Thyroid gland (tissue), 4 donors: Measurements from ENCODE around the gene DVL2. TPM values are rescaled to one million over a fixed set of nuclear protein-coding genes. Genes with fewer than 3 reads are reported as not detected.
A peak's percentile ranks its signal among the peaks of the same experiment; 100 is the strongest.

Experiments used
- DNase-seq, 2 donors: peaks; one replicate each; pipeline ENCODE4 v3.0.0-alpha.2; 2019
- H3K27ac ChIP-seq, 3 donors: fragments of 200-600 bp; sonication (generic); 1 replicate in 2 of 3; 2 replicates in 1 of 3; pipeline ENCODE4 v1.5.1; 2016 to 2019; ENCODE audit warnings: mild to moderate bottlenecking in 1 of 3, moderate library complexity in 1 of 3
- H3K27me3 ChIP-seq: fragments of 200-600 bp; sonication (generic); one replicate; pipeline ENCODE4 v1.5.1; 2019
- H3K36me3 ChIP-seq, 2 donors: fragments of 200-600 bp; sonication (generic); one replicate each; pipeline ENCODE4 v1.5.1; 2016 to 2019
- H3K4me1 ChIP-seq, 2 donors: fragments of 200-600 bp; sonication (generic); one replicate each; pipeline ENCODE4 v1.5.1; 2017 to 2019
- H3K4me3 ChIP-seq, 3 donors: fragments of 200-600 bp; sonication (generic); replicated peaks in 1 of 3; 1 replicate in 2 of 3; 2 replicates in 1 of 3; pipeline ENCODE4 v1.5.1; 2016; ENCODE audit warnings: mild to moderate bottlenecking in 1 of 3
- H3K9me3 ChIP-seq: fragments of 200-600 bp; sonication (generic); one replicate; pipeline ENCODE4 v1.5.1; 2017
- POLR2A ChIP-seq, 2 donors: fragments of 450-650 bp; IDR thresholded peaks; one replicate each; pipeline ENCODE4 v1.6.1; 2017; ENCODE audit warnings: antibody characterized with exemption in 2 of 2, mild to moderate bottlenecking in 2 of 2, moderate library complexity in 1 of 2
- WGBS, 2 donors: methylation state at CpG; one replicate each; pipeline ENCODE4 v1.1.5; 2017; 5-methylcytosine and 5-hydroxymethylcytosine counted together
- intact Hi-C: fragments of 100-400 bp; cut with DNase I; formaldehyde crosslinking; loops from one replicate; pipeline ENCODE4 v1.15.1; 2023
- total RNA-seq, 4 donors: library from RNA; depleted of rRNA; stranded (reverse); fragments of >200 nt; gene quantifications; one replicate each; pipeline ENCODE4 v1.2.3, GENCODE V29; 2016
- TF ChIP-seq, protein P1 (sequence below), 6 experiments: fragments of 200-600 bp in 3 of 6; fragments of 450-650 bp in 3 of 6; sonication (generic) in 3 of 6; IDR thresholded peaks; one replicate each; pipeline ENCODE4 v1.5.1; 2016 to 2019; ENCODE audit warnings: antibody characterized with exemption in 6 of 6, mild to moderate bottlenecking in 2 of 6, inconsistent platforms in 1 of 6, moderate library complexity in 1 of 6

Gene DVL2
- total RNA-seq, result 10 to 100 TPM; 45.3 to 68.6 (median 49.0) TPM

- DNase-seq, result peak; percentile 96 to 97
- intact Hi-C loops, result no loop called here
- WGBS, 2 donors, result 0% methylated on average over 36 to 38 of the region's 72 CpGs
- Histone ChIP-seq H3K36me3 (peaks cover 15 to 18% of the 10 kb centered on the region in 2 donors), H3K27me3 (no peaks in the 10 kb centered on the region), H3K4me1 (peaks cover 21 to 36% of the 10 kb centered on the region in 2 donors), H3K4me3 (peak within 1 kb of the TSS; percentile 87 to 98 (median 95)), H3K9me3 (no peaks in the 10 kb centered on the region), H3K27ac (peak within 1 kb of the TSS; percentile 63 to 87 (median 86))
- peak; percentile 64 to 86 for TF ChIP-seq POLR2A (IDR thresholded peaks at IDR 0.05)
- TF ChIP-seq, protein P1, sequence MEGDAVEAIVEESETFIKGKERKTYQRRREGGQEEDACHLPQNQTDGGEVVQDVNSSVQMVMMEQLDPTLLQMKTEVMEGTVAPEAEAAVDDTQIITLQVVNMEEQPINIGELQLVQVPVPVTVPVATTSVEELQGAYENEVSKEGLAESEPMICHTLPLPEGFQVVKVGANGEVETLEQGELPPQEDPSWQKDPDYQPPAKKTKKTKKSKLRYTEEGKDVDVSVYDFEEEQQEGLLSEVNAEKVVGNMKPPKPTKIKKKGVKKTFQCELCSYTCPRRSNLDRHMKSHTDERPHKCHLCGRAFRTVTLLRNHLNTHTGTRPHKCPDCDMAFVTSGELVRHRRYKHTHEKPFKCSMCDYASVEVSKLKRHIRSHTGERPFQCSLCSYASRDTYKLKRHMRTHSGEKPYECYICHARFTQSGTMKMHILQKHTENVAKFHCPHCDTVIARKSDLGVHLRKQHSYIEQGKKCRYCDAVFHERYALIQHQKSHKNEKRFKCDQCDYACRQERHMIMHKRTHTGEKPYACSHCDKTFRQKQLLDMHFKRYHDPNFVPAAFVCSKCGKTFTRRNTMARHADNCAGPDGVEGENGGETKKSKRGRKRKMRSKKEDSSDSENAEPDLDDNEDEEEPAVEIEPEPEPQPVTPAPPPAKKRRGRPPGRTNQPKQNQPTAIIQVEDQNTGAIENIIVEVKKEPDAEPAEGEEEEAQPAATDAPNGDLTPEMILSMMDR (IDR thresholded peaks at IDR 0.05), result peak in 2 of 6 experiments; percentile 17 to 45
Measured at GRCh38 chr17:7234083-7234951, at the start of gene DVL2. TSS of gene DVL2 (minus strand) at chr17:7234517. CDS start at chr17:7234262, 255 bp downstream.

- H3K36me3 ChIP-seq, result no peaks in the 10 kb centered on the region
- H3K27ac ChIP-seq, result no peak overlapping the region
- no peaks in the 10 kb centered on the region for H3K9me3 ChIP-seq
- no peak for TF ChIP-seq POLR2A (IDR thresholded peaks at IDR 0.05)
- TF ChIP-seq, protein P1 (IDR thresholded peaks at IDR 0.05), result no peak
- intact Hi-C loops, result no loop called here
- 82 to 93% methylated on average over 16 to 17 of the region's 18 CpGs for WGBS, 2 donors
- DNase-seq, result no peak
- no peaks in the 10 kb centered on the region for H3K27me3 ChIP-seq
- no peak overlapping the region for H3K4me3 ChIP-seq
- peaks cover 16 to 23% of the 10 kb centered on the region in 2 donors for H3K4me1 ChIP-seq
Measured at GRCh38 chr17:7283471-7284216, 49.3 kb upstream of the DVL2 start.

DNA sequence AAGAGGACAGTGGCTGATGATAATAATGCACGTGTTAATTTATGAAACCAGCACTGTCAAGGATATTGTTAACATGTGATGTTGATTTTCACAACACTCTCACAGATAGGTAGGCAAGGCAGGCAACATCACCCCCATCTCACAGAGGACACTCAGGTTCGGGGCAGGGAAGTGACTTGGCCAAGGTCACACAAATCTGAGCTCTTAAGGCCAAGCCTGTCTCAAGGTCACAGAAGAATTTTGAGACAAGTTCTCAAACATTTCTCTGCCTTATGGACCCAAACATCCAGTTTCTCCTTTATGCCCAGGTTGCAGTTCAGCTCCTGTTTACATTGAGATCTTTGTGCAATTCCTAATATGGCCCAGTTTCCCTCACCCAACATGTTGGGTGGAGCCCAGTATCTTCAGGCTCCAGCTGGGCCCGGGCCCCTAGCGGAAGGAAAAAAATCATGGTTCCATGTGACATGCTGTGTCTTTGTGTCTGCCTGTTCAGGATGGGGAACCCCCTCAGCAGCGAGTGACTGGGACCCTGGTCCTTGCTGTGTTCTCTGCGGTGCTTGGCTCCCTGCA is 48.5 kb upstream of the DVL2 start:
- H3K4me3 ChIP-seq, result peak overlapping the region in 1 of 3 donors; percentile 27
- H3K9me3 ChIP-seq, result no peaks in the 10 kb centered on the region
- H3K27ac ChIP-seq, result no peak overlapping the region
- no peaks in the 10 kb centered on the region for H3K36me3 ChIP-seq
- no peaks in the 10 kb centered on the region for H3K27me3 ChIP-seq
- peaks cover 16 to 23% of the 10 kb centered on the region in 2 donors for H3K4me1 ChIP-seq
- WGBS, 2 donors, result 75 to 79% methylated on average over 5 to 6 of the region's 6 CpGs
- no peak for DNase-seq
- intact Hi-C loops, result no loop called here
- TF ChIP-seq, protein P1 (IDR thresholded peaks at IDR 0.05), result no peak
- TF ChIP-seq POLR2A (IDR thresholded peaks at IDR 0.05), result no peak

GRCh38 chr17:7281953-7282751 is 47.8 kb upstream of the DVL2 start:
- intact Hi-C loops, result loop anchor here (2.0 kb wide), 1 partner anchor 15 kb away; no protein-coding TSS in a partner anchor
- peak; percentile 65 to 78 for DNase-seq
- Histone ChIP-seq H3K27ac (peak overlapping the region; percentile 75 to 84 (median 81)), H3K36me3 (no peaks in the 10 kb centered on the region), H3K27me3 (no peaks in the 10 kb centered on the region), H3K9me3 (no peaks in the 10 kb centered on the region), H3K4me3 (peak overlapping the region in 2 of 3 donors; percentile 12 to 27), H3K4me1 (peaks cover 16 to 23% of the 10 kb centered on the region in 2 donors)
- 5 to 8% methylated on average over 10 to 24 of the region's 43 CpGs for WGBS, 2 donors
- TF ChIP-seq, protein P1 (IDR thresholded peaks at IDR 0.05), result no peak
- no peak for TF ChIP-seq POLR2A (IDR thresholded peaks at IDR 0.05)
